Tibial artery (tissue), 4 donors: Measurements from ENCODE around the gene PLAAT4.

Experiments
- DNase-seq, 2 donors: peaks; one replicate each; pipeline ENCODE4 v3.0.0-alpha.2; 2019
- H3K27ac ChIP-seq, 2 donors: fragments of 200-600 bp; sonication (generic) in 1 of 2; 1 replicate in 1 of 2; 2 replicates in 1 of 2; pipeline ENCODE4 v1.5.1; 2018 to 2019; ENCODE audit warnings: mild to moderate bottlenecking in 1 of 2
- H3K27me3 ChIP-seq, 2 donors: fragments of 200-600 bp; sonication (generic) in 1 of 2; one replicate each; pipeline versions ENCODE4 v1.5.1 to v1.6.0; 2016 to 2019
- H3K36me3 ChIP-seq, 3 donors: fragments of 200-600 bp; sonication (generic) in 2 of 3; one replicate each; pipeline ENCODE4 v1.5.1; 2016 to 2019; ENCODE audit warnings: mild to moderate bottlenecking in 2 of 3
- H3K4me1 ChIP-seq, 4 donors: fragments of 200-600 bp; sonication (generic) in 2 of 4; 1 replicate in 3 of 4; 2 replicates in 1 of 4; pipeline ENCODE4 v1.5.1; 2016 to 2019
- H3K4me3 ChIP-seq, 2 donors: fragments of 200-600 bp; sonication (generic) in 1 of 2; 1 replicate in 1 of 2; 2 replicates in 1 of 2; pipeline ENCODE4 v1.5.1; 2018 to 2019; ENCODE audit warnings: mild to moderate bottlenecking in 2 of 2
- H3K9me3 ChIP-seq, 3 donors: fragments of 200-600 bp; sonication (generic) in 1 of 3; one replicate each; pipeline ENCODE4 v1.5.1; 2016 to 2019
- intact Hi-C: fragments of 100-400 bp; cut with DNase I; formaldehyde crosslinking; loops from one replicate; pipeline ENCODE4 v1.15.0; 2023; ENCODE audit warnings: low total_unique reads
- TF ChIP-seq, protein P1 (sequence below), 2 experiments: fragments of 200-600 bp in 1 of 2; fragments of 450-650 bp in 1 of 2; IDR thresholded peaks; one replicate each; pipeline ENCODE4 v1.5.1; 2017 to 2019; ENCODE audit warnings: antibody characterized with exemption in 2 of 2, mild to moderate bottlenecking in 1 of 2, moderate library complexity in 1 of 2

Gene PLAAT4

DNA sequence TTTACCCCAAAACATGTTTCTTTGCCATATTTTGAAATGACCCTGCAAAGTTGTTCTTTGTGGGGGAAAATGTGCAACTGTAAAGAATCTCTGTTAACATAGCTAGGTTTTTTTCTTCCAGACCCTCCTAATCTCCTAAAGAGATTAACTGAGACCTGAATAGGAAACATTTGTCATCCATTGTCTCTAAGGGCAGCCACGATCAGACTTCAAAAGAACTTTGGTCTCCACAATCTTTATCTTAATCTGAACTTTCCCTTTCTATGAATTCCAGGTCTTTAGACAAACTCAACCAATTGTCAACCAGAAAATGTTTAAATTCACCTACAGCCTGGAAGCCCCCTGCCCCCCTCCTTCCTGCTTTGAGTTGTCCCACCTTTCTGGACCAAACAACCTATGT lies 35.4 kb upstream of the PLAAT4 start:
- no peak overlapping the region for H3K27ac ChIP-seq
- TF ChIP-seq, protein P1, sequence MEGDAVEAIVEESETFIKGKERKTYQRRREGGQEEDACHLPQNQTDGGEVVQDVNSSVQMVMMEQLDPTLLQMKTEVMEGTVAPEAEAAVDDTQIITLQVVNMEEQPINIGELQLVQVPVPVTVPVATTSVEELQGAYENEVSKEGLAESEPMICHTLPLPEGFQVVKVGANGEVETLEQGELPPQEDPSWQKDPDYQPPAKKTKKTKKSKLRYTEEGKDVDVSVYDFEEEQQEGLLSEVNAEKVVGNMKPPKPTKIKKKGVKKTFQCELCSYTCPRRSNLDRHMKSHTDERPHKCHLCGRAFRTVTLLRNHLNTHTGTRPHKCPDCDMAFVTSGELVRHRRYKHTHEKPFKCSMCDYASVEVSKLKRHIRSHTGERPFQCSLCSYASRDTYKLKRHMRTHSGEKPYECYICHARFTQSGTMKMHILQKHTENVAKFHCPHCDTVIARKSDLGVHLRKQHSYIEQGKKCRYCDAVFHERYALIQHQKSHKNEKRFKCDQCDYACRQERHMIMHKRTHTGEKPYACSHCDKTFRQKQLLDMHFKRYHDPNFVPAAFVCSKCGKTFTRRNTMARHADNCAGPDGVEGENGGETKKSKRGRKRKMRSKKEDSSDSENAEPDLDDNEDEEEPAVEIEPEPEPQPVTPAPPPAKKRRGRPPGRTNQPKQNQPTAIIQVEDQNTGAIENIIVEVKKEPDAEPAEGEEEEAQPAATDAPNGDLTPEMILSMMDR (IDR thresholded peaks at IDR 0.05), result no peak

GRCh38 chr11:63502252-63502820 lies 34.3 kb upstream of the PLAAT4 start:
- Histone ChIP-seq H3K4me1 (peaks cover 0 to 10% (median 5%) of the 10 kb centered on the region in 4 donors), H3K27me3 (no peaks in the 10 kb centered on the region), H3K36me3 (no peaks in the 10 kb centered on the region), H3K9me3 (peaks cover 0 to 15% (median 6%) of the 10 kb centered on the region in 3 donors), H3K27ac (no peak overlapping the region), H3K4me3 (no peak overlapping the region)
- TF ChIP-seq, protein P1 (IDR thresholded peaks at IDR 0.05), result no peak
- DNase-seq, result no peak
- intact Hi-C loops, result no loop called here

More for the DNA sequence above, 35.4 kb upstream of the PLAAT4 start:
- Histone ChIP-seq H3K4me1 (peaks cover 0 to 10% (median 5%) of the 10 kb centered on the region in 4 donors), H3K9me3 (peaks cover 0 to 15% (median 6%) of the 10 kb centered on the region in 3 donors), H3K36me3 (no peaks in the 10 kb centered on the region), H3K4me3 (no peak overlapping the region), H3K27me3 (no peaks in the 10 kb centered on the region)
- intact Hi-C loops, result no loop called here
- no peak for DNase-seq

GRCh38 chr11:63503492-63503891 lies 33.1 kb upstream of the PLAAT4 start:
- intact Hi-C loops, result no loop called here

DNA sequence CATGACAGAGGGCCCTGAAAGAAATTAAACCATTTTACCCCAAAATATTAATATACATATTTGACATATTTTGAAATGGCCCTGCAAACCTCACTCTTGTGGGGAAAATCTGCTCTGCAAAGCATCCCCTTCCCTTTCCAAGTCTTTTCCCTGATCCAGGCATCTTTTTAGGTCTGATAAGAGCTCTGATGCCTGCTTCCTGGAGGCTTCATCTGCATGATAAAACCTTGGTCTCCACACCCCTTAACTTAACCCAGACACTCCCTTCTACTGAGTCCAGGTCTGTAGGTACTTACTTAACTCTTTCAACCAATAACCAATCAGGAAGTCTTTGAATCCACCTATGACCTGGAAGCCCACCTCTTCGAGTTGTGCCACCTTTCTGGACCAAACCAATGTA lies 32.6 kb upstream of the PLAAT4 start:
- Histone ChIP-seq H3K9me3 (peaks cover 0 to 15% (median 6%) of the 10 kb centered on the region in 3 donors), H3K36me3 (no peaks in the 10 kb centered on the region), H3K27me3 (no peaks in the 10 kb centered on the region), H3K27ac (no peak overlapping the region), H3K4me3 (no peak overlapping the region), H3K4me1 (peaks cover 0 to 10% (median 5%) of the 10 kb centered on the region in 4 donors)
- DNase-seq, result no peak
- intact Hi-C loops, result no loop called here
- TF ChIP-seq, protein P1 (IDR thresholded peaks at IDR 0.05), result no peak

More at GRCh38 chr11:63503492-63503891, 33.1 kb upstream of the PLAAT4 start:
- TF ChIP-seq, protein P1 (IDR thresholded peaks at IDR 0.05), result no peak
- Histone ChIP-seq H3K4me1 (peaks cover 0 to 10% (median 5%) of the 10 kb centered on the region in 4 donors), H3K9me3 (peaks cover 0 to 15% (median 6%) of the 10 kb centered on the region in 3 donors), H3K36me3 (no peaks in the 10 kb centered on the region), H3K4me3 (no peak overlapping the region), H3K27me3 (no peaks in the 10 kb centered on the region), H3K27ac (no peak overlapping the region)
- DNase-seq, result no peak

- intact Hi-C loops, result no loop called here
- H3K27ac ChIP-seq, result no peak overlapping the region
- DNase-seq, result peak in 1 of 2 donors; percentile 76
Observed at GRCh38 chr11:63504933-63505586, 31.5 kb upstream of the PLAAT4 start.

More at GRCh38 chr11:63504933-63505586, 31.5 kb upstream of the PLAAT4 start:
- Histone ChIP-seq H3K4me3 (no peak overlapping the region), H3K27me3 (no peaks in the 10 kb centered on the region), H3K9me3 (peaks cover 0 to 7% (median 3%) of the 10 kb centered on the region in 3 donors), H3K4me1 (peaks cover 0 to 13% (median 5%) of the 10 kb centered on the region in 4 donors), H3K36me3 (no peaks in the 10 kb centered on the region)
- TF ChIP-seq, protein P1 (IDR thresholded peaks at IDR 0.05), result no peak
